Upper lobe of left lung (tissue), 4 donors: ENCODE data around the gene PHETA1.

Experiments
- CTCF ChIP-seq, 6 experiments: fragments of 450-650 bp in 4 of 6; fragments of 200-600 bp in 2 of 6; sonication (generic) in 2 of 6; IDR thresholded peaks; one replicate each; pipeline ENCODE4 v1.5.1; 2016 to 2019; ENCODE audit warnings: antibody characterized with exemption in 6 of 6
- POLR2A ChIP-seq, 4 donors: fragments of 450-650 bp; IDR thresholded peaks; one replicate each; pipeline ENCODE4 v1.5.1; 2016 to 2017; ENCODE audit warnings: antibody characterized with exemption in 4 of 4, mild to moderate bottlenecking in 2 of 4

GRCh38 chr12:111369496-111370220 lies 763 bp upstream of the PHETA1 start:
- TF ChIP-seq CTCF (IDR thresholded peaks at IDR 0.05) (no peak), POLR2A (IDR thresholded peaks at IDR 0.05) (no peak)
